Lower lobe of right lung (tissue), 2 donors: Measurements from ENCODE around the gene FXYD5. TPM values are rescaled to one million over a fixed set of nuclear protein-coding genes. Genes with fewer than 3 reads are reported as not detected.
A peak's percentile ranks its signal among the peaks of the same experiment; 100 is the strongest.

ENCODE experiments used
- ATAC-seq, 2 donors: fragments of 200-7000 bp; cut with Tn5 transposase; one replicate each; pipeline ENCODE4 v1.9.1; 2020 to 2022; ENCODE audit warnings: mild to moderate bottlenecking in 2 of 2, moderate library complexity in 2 of 2
- DNase-seq: peaks from one replicate; pipeline ENCODE4 v3.0.0-alpha.2; 2020
- H3K27ac ChIP-seq: fragments of 200-600 bp; one replicate; pipeline ENCODE4 v1.8.0; 2022
- H3K27me3 ChIP-seq: fragments of 200-600 bp; one replicate; pipeline ENCODE4 v1.8.0; 2022; ENCODE audit warnings: low read depth
- H3K36me3 ChIP-seq: fragments of 200-600 bp; one replicate; pipeline ENCODE4 v1.8.0; 2022; ENCODE audit warnings: mild to moderate bottlenecking
- H3K4me1 ChIP-seq: fragments of 200-600 bp; one replicate; pipeline ENCODE4 v1.8.0; 2022
- H3K4me3 ChIP-seq: fragments of 200-600 bp; one replicate; pipeline ENCODE4 v1.8.0; 2022; ENCODE audit warnings: mild to moderate bottlenecking
- H3K9me3 ChIP-seq: fragments of 200-600 bp; one replicate; pipeline ENCODE4 v1.8.0; 2022
- intact Hi-C: fragments of 100-400 bp; cut with DNase I; formaldehyde crosslinking; loops from one replicate; pipeline ENCODE4 v1.11.0; 2022
- long read RNA-seq: library from polyadenylated mRNA; unstranded; transcript quantifications from one replicate; pipeline ENCODE4 v2.0.0, GENCODE V29; 2021
- total RNA-seq: library from RNA; stranded (reverse); fragmentation: NEBNext Ultra II Directional; extraction: Animal tissue kit (Norgen Biotek cat#: 25700); gene quantifications from one replicate; pipeline ENCODE4 v1.2.1, GENCODE V29; 2021
- TF ChIP-seq, protein P1 (sequence below): fragments of 200-600 bp; IDR thresholded peaks from one replicate; pipeline ENCODE4 v1.8.0; 2022; ENCODE audit warnings: antibody characterized with exemption, mild to moderate bottlenecking
- donor health status: DM: no; HTN: yes; CAD: no; lungs with severe emphysema.

The FXYD5 gene, protein sequence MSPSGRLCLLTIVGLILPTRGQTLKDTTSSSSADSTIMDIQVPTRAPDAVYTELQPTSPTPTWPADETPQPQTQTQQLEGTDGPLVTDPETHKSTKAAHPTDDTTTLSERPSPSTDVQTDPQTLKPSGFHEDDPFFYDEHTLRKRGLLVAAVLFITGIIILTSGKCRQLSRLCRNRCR
- 152 TPM for total RNA-seq
- long read RNA-seq, transcript FXYD5-204 (9 exons, 872 nt) = major isoform, 51 of 81 reads
- long read RNA-seq, partial matches to known transcripts = 10 of 81 reads
- long read RNA-seq, other reads (novel, unspliced or antisense) = 15 of 81 reads

DNA sequence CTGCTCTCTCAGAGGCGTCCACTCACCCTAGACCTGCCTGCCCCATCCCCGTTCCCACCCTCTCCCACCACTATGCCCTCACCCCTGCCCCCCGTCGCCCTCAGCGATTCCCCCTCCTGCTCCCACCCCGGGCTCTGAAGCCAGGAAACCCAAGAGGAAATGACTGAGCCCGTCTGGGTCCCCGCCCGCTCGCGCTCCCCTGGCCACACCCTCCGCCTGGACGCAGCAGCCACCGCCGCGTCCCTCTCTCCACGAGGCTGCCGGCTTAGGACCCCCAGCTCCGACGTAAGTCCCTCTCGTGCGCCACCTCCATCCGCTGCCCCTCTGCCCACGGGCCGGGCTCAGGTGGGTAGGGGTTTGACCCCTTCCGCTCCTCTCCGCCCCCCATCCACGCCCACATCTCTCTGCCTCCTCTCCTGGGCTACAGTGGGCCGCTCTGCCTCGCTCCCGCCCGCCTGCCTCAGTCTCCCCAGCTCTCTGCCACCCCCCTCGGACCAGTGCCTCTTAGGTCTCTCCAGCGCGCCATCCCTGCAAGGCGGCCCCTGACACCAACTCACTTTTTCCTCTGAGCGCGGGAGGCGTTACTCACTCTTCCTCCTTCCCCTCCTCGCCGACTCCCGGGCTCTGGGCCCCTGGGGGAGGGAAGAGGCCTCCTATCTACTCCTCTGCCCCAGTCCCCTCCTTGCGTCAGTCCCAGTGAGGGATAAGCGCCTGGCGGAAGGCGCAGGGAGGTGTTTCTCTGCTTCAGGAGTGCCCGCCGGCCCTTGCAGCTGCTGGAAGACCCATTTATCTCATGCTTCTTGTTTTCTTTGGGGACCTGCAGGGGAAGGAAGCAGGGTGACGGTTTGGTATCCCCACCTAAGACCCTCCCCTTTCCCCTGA lies at the start of gene FXYD5:
Gene FXYD5 (plus strand): TSS at position 211 of the 882 bp plus-strand sequence. CDS start 816 bp downstream, outside the sequence.
- H3K9me3 ChIP-seq = no peaks in the 10 kb centered on the region
- intact Hi-C loops = no loop called here
- peaks cover 21% of the 10 kb centered on the region for H3K4me1 ChIP-seq
- H3K27me3 ChIP-seq = peaks cover 3% of the 10 kb centered on the region
- TF ChIP-seq, protein P1, sequence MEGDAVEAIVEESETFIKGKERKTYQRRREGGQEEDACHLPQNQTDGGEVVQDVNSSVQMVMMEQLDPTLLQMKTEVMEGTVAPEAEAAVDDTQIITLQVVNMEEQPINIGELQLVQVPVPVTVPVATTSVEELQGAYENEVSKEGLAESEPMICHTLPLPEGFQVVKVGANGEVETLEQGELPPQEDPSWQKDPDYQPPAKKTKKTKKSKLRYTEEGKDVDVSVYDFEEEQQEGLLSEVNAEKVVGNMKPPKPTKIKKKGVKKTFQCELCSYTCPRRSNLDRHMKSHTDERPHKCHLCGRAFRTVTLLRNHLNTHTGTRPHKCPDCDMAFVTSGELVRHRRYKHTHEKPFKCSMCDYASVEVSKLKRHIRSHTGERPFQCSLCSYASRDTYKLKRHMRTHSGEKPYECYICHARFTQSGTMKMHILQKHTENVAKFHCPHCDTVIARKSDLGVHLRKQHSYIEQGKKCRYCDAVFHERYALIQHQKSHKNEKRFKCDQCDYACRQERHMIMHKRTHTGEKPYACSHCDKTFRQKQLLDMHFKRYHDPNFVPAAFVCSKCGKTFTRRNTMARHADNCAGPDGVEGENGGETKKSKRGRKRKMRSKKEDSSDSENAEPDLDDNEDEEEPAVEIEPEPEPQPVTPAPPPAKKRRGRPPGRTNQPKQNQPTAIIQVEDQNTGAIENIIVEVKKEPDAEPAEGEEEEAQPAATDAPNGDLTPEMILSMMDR = no peak
- peak; percentile 89 to 92 for ATAC-seq
- DNase-seq = peak; percentile 84
- H3K4me3 ChIP-seq = peak within 1 kb of the TSS; percentile 80
- H3K27ac ChIP-seq = peak within 1 kb of the TSS; percentile 82
- H3K36me3 ChIP-seq = peaks cover 30% of the 10 kb centered on the region

DNA sequence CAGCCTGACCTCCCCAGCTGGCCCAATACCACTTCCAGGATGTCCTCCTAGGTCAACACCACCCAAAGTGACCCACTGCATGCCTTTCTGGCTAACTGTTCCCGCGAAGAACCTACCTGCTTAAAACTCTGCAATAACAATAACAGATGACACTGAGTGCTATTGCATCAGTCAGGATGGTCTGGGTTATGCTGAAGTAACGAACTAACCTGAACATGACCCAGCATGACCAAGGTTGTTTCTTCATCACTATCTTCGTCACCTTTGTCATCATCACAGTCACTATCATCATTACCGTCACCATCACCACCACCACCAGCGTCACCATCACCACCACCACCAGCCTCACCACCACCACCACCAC lies 49.5 kb upstream of the FXYD5 start:
- intact Hi-C loops = no loop called here
- no peak for DNase-seq

DNA sequence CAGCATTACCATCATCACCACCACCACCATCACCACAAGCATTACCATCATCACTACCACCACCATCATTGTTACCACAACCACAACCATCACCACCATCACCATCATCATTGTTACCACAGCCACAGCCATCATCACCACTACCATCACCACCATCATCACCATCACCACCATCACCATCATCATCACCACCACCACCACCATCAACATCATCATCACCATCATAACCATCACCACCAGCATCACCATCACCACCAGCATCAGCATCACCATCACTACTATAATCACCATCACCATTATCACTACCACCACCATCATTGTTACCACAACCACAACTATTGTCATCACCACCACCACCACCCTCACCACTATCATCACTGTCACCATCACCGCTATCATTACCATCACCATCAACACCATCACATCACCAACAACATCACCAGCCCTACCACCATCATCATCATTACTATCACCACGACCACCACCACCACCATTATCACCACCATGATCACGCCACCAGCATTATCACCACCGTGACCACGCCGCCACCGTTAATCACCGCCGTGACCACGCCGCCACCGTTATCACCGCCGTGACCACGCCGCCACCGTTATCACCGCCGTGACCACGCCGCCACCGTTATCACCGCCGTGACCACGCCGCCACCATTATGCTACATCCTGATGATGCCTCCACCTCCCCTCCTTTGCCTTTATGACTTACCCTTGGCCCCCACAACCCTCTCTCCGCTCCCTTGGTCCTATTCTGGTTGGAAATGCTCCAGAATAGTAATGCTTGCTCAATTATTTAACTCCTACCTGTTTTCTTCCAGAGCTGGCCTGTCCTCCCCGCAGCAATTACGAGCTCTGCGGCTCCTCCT lies 48.9 kb upstream of the FXYD5 start:
- Histone ChIP-seq H3K27me3 (no peaks in the 10 kb centered on the region), H3K36me3 (no peaks in the 10 kb centered on the region), H3K27ac (no peak overlapping the region), H3K4me3 (no peak overlapping the region), H3K9me3 (no peaks in the 10 kb centered on the region), H3K4me1 (peaks cover 5% of the 10 kb centered on the region)
- ATAC-seq = no peak
- TF ChIP-seq, protein P1 = no peak
- intact Hi-C loops = no loop called here
- no peak for DNase-seq

More for the DNA sequence above, 49.5 kb upstream of the FXYD5 start:
- no peak for ATAC-seq
- Histone ChIP-seq H3K27ac (no peak overlapping the region), H3K4me3 (no peak overlapping the region), H3K27me3 (no peaks in the 10 kb centered on the region), H3K4me1 (peaks cover 5% of the 10 kb centered on the region), H3K36me3 (no peaks in the 10 kb centered on the region), H3K9me3 (no peaks in the 10 kb centered on the region)
- TF ChIP-seq, protein P1 = no peak

DNA sequence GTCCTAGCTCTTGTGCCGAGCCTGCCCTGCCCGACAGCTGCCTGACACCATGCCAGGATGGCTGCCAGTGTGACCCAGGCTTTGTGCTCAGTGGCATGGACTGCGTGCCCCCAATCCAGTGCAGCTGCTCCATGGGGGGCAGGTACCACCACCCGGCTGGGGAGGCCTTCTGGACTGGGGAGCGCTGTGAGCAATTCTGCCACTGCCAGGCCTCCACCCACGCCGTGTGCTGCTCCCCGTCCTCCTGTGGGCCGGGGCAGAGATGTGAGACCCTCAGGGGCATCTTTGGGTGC lies 48.3 kb upstream of the FXYD5 start:
- Histone ChIP-seq H3K27me3 (no peaks in the 10 kb centered on the region), H3K4me3 (no peak overlapping the region), H3K36me3 (no peaks in the 10 kb centered on the region), H3K4me1 (peaks cover 5% of the 10 kb centered on the region), H3K9me3 (no peaks in the 10 kb centered on the region), H3K27ac (no peak overlapping the region)
- TF ChIP-seq, protein P1 = no peak
- intact Hi-C loops = no loop called here
- ATAC-seq (no peak), DNase-seq (no peak)

DNA sequence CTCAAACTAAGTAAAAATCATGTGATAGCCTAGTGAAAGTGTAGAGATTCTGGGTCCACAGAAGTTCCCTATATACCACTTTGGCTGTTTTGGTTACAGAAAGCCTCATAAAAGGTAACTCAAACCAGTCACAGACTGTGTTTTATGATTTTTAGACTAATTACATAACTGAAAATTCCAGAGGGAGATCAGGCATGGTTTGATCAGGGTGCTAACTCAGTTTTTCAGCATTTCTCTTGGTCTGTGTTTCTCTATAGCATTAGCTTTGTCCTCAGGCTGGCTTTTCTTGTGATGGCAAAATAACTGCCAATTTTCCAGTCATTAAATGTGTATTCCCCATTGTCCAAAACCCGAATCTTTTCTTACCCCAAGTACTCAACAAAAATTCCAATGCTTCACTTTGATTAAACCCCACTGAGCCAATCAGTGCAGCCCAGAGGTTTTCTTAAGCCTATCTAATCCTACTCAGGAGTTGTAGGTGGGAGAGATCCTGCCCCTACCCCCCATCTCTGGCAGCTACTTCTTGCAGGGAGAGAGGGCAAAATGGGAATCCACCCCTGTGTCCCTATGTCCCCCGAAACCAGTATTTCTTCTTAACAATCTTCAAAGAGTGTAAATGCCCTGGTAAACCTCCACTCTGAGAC lies 47.5 kb upstream of the FXYD5 start:
- DNase-seq = no peak
- TF ChIP-seq, protein P1 = no peak
- H3K9me3 ChIP-seq = no peaks in the 10 kb centered on the region
- no peaks in the 10 kb centered on the region for H3K36me3 ChIP-seq
- no peak for ATAC-seq
- H3K27ac ChIP-seq = no peak overlapping the region
- H3K4me3 ChIP-seq = no peak overlapping the region
- H3K4me1 ChIP-seq = peaks cover 5% of the 10 kb centered on the region
- no peaks in the 10 kb centered on the region for H3K27me3 ChIP-seq
- intact Hi-C loops = no loop called here
